ELF-1 (cell line): ENCODE measurements around the gene GPR17.

Source experiments
- DNase-seq: peaks from one replicate; pipeline ENCODE4 v3.0.0-alpha.2; 2016; ENCODE audit warnings: low read depth, low spot score

Gene GPR17, protein sequence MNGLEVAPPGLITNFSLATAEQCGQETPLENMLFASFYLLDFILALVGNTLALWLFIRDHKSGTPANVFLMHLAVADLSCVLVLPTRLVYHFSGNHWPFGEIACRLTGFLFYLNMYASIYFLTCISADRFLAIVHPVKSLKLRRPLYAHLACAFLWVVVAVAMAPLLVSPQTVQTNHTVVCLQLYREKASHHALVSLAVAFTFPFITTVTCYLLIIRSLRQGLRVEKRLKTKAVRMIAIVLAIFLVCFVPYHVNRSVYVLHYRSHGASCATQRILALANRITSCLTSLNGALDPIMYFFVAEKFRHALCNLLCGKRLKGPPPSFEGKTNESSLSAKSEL

DNA sequence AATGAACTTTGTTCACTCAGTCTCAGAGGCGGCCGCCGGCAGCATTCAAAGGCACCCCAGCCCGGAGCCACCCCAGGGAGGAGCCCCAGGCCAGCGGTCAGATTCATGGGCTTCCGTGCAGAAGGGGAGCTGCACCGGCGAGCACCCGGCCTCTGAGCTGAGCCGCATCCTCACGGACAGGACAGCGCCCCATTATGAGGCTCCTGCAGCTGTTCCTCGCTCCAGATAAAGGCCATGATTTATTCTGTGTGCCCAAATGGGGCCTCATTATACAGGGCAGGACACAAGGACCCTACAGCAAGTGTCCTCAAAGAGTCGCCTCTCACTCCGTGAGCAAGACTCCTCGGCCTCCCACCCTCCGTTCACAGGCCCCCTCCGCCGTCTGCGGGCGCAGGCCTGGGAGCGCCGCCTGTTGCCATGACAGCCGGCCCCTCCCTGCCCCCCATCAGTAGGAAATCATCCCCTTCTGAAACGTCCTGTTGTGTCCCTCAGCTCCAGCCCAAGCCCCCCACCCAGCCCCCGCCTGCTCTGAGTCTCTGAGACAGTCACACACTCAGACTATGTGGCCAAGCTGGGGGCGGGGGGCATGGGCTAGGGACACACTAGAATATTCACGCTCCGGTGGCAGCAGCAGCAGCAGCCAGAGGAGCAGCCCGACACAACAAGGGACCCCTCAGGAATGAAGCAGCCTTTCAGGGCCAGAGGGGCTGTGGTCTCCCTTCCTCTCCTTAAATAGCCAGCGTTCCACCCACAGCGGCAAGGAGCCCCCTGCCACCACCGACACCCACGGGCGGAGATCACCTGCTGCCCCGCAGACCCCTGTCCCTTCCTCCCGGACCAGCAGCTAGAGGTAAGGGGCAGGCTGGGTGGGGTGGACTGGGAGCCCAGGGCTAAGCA is at the start of gene GPR17:
GPR17 (plus strand) TSS at position 759 of the 897 bp plus-strand sequence. CDS start 4,583 bp downstream, outside the sequence.
- DNase-seq: no peak

DNA sequence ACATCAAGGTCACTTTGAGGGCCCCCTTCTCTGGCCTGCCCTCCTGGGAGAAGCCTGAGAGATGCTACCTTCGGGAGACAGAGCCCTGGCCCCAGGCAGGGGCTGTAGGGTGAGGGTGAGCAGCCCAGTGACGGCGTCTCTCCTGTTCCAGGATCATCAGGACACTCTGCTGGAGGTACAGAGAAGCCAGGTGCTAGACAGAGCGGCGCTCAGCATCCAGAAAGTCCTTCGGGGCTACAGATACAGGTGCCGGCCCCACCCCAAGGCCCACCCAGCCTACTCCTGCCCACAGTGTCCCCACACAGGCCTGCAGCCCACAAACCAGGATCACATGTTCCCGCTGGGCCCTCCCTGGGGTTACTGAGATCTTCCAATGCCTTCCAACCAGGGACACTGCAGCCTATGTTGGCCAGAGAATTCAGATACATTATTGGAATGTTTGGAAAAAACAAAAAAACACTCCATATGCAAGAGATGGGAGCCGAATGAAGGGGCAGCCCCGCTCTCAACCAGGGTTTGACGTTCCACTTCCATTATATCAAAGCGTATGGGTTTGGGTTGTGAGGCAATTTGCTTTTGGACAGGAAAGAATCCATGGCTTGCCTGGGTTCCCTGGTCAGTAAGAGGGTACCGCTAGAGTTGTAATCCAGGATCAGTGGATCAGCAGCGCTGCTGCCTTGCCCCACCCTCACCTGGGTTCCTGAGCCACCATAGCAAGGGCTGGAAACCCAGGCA is 49.5 kb upstream of the GPR17 start:
- DNase-seq: no peak

DNA sequence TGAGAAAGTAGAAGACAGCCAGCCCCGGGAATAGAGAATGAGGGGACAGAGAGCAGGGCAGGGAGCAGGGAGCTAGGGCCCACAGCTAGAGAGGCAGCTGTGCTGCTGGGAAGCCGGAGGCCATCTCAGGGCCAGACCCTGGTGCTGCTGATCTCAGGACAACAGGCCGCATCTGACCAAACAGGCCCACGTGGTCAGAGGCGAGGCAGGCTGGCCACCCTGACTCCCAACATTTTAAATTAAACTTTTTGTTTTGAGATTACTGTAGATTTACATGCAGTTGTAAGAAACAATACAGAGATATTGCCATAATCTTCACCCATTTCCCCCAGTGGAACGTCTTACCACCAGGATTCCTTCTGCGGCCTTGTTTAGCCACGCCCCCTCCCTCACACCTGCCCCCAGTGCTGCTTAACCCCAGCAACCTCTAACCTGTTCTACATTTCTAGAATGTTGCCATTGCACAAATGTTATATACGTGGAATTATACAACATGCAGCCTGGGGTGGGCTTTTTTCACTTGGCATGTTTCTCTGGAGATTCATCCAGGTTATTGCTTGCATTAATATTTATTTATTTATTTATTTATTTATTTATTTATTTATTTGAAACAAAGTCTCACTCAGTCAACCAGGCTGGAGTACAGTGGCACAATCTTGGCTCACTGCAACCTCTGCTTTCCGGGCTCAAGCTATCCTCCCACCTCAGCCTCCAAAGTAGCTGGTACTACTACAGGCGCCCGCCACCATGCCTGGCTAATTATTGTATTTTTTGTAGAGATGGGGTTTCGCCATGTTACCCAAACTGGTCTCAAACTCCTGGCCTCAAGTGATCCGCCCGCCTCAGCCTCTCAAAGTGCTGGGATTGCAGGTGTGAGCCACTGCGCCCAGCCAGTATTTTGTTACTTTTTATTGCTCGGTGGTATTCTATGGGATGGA is 48.6 kb upstream of the GPR17 start:
- DNase-seq: no peak

DNA sequence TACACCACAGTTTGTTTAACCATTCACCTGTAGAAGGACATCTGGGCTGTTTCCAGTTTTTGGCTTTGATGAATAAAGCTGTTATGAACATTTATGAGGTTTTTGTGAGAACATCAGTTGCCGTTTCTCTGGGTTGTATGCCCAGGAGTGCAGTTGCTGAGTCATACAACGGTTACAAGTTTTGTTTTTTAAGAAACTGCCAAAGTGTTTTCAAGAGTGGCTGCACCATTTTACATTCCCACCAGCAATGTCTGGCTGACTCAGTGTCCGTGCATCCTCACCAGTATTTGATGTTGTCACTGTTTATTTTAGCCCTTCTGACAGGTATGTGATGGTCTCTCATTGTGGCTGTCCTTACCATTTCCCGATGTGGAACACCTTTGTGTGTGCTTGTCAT is 48.0 kb upstream of the GPR17 start:
- no peak for DNase-seq

DNA sequence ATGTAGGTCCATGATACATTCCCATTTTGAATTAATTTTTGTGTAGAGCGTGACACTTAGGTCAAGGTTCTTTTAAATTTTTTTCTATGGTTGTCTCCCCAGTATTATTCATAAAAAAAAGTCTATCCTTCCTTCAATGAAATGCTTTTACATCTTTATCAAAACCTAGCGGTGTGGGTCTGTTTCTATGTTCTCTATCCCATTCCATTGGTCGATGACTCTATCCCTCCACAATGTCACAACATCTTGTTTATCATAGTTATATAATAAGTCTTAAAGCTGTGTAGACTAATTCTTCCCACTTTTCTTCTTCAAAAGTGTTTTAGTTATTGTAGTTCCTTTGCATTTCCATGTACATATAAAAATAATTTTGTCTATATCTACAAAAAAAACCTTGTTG is 47.2 kb upstream of the GPR17 start:
- no peak for DNase-seq

DNA sequence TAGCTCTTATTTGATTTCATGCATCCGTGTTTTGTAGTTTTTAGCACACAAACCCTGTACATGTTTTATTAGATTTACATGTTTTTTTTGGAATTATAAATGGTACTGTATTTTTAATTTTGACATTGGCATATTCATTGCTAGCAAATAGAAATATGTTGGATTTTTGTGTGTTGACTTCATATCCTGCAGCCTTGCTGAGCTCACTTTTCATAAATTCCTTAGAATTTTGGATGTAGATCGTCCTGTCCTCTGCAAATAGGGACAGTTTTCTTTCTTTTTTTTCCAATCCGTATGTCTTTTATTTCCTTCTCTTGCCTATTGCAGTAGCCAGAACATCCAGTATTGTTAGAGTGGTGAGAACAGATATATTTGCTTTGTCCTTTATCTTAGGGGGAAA is 46.7 kb upstream of the GPR17 start:
- no peak for DNase-seq

DNA sequence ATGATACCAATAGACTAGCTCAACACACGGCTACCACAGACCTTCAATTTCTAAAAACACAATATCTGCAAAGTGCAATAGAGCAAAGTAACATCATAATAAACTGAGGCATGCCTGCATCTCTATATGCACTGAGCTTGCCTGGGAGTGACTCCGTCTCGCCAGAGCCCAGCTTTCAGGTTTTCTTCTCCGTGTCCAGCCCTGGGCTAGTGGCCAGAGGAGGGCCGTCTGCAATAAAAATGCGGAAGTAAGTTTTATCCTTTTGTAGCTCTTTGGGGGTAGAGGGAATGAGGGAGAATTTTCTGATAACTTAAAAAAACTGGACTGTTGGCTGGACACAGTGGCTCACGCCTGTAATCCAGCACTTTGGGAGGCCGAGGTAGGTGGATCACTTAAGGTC is 41.0 kb upstream of the GPR17 start:
- no peak for DNase-seq

DNA sequence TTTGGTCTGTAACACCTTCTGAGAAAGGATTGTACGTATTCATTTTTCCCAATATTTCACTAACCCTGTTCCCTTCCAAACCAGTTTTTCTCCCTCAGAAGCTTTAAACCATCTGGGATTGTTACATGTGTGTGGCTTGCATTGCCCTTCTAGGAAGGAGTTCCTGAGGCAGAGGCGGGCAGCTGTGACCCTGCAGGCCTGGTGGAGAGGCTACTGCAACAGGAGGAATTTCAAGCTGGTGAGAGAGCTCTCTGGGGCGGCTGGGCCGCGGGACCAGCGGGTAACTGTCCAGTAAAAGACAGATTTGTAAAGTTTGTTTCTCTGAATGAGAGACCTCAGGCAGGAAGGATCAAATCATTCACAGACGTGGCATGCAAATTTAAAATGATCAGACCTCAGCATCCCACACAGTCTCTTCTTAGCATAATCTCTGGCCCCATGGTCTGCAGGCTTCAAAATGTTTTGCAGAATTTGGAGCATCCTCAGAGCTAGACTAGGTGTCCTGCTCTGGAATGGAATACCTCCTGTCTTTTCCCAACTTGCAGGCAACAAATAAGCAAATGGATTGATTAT is 40.2 kb upstream of the GPR17 start:
- no peak for DNase-seq

DNA sequence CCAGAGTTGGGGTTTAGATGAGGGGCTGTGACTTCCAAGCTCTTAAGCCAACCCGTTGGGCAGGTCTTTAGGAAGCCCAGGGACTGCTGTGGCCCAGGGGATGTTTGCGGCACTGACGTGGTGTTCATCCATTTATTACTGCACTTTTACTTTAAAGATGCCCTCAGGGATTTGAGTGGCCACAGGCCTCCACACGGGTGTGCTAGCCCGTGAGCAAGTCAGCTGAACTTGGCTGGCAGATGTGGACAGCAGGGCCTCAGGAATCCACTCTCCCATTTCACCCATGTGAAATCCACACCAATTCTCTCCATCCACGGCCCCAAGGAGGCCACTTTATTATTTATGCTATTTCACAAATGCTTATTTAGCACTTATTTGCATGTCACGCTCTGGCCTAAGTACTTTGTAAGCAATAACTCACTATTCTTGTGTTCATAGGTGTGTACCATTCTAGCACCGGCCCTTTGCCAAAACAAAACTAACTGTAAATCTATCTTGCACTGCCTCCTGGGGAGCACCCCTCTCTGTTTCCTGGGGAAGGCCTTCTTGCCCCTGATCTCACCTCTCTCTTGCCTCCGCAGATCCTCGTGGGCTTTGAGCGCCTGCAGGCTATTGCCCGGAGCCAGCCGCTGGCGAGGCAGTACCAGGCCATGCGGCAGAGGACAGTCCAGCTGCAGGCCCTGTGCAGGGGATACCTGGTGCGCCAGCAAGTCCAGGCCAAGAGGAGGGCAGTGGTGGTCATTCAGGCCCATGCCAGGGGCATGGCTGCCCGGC is 39.1 kb upstream of the GPR17 start:
- DNase-seq: no peak

DNA sequence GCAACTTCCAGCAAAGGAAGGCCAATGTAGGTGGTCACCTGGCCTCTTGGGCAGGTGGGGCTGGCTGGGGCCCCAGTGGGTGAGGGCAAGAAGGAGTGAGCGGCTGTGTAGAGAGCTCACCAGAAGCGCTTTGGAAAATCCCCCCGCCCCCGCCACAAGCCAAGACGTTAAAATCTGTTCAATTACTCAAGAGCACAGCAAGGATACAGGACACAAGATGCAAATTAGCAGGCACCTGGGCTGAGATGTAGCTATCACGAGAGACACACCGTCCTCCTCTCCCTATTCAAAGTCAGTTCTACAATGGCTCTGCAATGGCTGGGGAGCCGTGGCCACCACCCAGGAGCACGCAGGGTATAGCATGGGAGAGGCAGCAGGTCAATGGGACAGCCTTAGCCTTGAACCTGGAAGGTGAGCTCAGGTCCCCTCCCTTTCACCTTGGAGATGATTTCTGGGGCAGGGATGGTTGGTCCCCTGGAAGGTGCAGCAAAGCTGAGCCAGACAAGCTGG is 38.5 kb upstream of the GPR17 start:
- no peak for DNase-seq

DNA sequence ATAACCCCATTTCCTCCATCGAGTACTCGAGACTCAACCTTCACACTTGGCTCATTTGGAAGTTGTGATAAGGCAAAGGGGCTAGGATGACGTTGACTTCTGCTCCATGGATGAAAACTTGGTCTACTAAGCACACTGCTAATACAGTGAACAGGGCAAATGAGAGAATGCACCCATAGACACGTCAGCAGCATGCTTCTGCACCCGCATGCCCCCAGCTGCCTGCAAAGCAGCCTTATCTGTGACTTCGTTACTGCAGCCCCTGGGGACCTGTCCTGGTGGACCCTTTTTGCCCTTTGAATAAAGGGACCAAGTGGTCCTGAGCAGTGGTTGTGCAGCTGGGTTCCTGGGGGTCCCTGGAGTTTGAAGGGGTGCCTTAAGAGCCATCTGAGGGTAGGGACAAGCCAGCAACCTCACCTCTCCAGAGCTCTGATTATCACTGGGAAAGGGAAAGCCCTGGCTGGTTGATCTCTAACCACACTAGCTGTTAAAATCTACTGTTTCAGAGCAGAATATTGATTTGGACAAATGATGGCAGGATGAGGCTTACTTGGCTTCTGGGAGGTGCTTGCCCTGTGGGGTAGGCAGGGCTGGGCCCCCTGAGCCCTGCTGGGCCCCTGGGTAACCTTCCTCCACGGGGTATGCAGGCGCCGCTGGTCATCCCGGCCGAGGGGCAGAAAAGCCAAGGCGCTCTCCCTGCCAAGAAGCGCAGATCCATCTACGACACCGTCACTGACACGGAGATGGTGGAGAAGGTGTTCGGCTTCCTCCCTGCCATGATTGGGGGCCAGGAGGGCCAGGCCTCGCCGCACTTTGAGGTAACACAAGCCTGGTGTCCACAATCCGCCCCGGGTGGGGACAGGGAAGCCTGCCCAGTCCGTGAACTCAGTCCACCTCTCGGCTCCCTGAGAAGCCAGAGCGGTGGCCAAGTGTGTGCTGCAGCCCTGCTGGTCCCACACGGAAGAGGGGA is 37.6 kb upstream of the GPR17 start:
- DNase-seq: no peak

DNA sequence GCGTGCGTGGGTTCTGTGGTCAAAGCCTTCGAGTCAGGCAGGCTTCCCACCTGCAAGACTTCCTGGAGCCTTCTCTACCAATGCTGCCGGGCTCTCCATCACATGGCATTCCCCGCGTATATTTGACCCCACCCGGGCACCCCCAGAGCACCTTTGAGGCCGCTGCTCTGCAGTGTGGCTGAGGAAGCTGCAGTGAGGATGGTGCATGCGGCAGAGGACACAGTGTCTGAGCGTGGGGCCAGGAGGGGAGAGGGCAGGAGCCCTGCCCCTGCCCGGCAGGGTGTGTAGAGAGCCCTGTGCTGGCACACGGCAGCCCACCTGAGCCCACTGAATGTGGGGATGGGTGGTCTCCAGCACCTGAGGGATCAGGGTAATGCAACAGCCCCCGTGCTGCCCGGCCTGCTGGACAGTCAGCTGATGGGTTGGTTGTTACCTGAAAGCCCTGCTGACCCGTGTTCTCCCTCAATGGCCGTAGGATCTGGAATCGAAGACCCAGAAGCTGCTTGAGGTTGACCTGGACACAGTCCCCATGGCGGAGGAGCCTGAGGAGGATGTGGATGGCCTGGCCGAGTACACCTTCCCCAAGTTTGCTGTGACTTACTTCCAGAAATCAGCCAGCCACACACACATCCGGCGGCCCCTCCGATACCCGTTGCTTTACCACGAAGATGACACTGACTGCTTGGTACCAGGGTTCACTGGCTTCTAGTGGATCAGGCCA is 36.8 kb upstream of the GPR17 start:
- DNase-seq: no peak

DNA sequence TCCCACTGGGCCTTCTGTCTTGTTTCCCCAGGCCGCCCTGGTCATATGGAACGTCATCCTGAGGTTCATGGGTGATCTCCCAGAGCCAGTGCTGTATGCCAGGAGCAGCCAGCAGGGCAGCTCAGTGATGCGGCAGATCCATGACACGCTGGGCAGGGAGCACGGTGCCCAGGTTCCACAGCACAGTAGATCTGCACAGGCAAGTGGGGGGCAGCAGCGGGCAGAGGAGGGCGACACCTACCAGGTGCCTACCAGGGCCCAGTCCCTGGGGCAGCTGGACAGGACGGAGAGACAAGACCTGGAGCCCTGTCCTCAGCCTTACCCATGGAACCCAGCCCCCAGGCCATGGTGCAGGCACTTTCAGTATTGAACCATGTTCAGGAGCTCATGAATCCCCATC is 36.1 kb upstream of the GPR17 start:
- DNase-seq: no peak

DNA sequence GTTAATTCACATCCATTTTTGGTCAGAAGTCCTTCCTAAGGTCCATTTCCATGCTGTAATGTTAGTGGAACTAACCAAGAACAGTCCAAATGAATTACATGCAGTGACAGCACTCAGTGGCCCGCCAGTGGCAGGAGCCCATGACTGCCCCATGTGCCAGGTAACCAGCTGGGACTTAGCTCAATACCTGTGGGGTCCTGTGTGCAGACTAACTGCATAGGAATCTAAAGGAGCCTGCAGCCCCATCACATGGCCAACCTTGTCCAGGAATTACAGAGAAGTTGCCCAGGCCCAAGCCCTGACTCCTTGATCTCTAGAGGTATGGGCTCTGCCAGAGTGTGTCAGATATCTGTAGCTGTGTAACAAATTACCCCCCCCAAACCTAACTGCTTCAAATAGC is 35.4 kb upstream of the GPR17 start:
- no peak for DNase-seq

DNA sequence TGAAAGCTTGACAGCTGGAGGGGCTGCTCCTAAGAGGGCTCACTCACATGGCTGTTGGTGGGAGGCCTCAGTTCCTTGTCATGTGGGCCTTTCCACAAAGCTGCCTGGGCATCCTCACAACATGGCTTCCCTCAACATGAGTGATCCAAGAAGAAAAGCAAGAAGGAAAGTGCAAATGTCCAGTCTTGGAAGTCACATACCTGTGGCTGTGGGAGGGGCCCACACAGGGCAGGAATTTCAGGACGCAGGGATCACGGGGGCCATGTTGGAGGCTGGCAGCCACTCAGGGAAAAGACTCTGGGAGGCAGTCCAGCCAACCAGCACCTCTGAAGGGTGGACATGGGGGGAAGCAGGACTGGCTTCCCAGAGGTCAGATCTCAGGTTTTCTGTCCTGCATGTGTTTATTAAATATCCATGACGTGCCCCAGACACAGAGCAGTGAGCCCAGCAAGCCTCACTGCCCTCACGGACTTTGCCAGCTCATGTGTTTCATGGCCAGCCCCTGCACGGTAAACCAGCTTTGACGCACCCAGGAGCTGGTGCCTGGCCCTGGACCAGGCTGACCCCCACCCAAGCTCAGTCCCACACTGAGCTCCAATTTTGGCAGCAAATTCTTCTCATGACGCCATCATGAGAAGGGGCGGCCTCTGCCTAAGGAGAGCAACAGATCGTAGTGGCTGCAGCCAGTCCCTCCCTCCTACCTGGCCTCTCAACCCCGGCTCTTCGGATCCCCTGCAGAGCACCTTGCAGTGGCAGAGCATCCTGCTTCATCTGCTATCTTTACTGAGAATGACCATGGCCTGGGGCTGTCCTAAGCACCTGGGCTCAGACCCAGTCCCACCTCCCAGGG is 34.7 kb upstream of the GPR17 start:
- DNase-seq: no peak

DNA sequence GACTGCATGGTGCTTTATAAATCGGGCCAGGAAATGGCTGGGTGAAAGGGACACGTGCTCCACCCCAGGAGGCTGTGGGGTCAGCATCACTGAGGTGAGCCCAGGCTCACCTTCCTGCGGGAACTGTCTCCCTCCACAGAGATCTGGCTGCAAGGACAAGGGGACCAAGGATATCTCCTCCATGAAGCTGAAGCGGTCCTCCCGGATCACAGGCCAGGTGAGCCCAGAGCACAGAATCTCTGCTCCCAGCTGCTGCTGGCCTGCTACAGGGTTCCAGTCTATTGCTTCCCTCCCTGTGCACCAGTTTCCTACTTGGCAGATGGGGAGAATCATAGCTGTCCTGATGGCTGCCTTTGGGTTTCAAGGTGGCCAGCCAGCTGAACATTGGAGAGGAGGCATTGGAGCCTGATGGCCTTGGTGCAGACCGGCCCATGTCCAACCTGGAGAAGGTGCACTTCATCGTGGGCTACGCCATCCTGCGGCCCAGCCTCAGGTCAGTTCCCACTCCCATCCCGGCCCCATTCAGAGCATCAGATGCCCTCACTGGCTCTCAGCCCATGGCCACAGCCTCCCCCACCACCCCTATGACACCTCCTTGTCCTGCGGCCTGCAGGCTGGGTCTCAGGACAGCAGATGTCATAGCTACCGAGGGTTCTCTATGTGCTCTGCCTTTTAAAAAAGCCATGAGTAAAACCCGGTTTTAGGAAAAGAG is 33.7 kb upstream of the GPR17 start:
- no peak for DNase-seq
